ENCODE data around the gene PDE2A. TPM values are rescaled to one million over a fixed set of nuclear protein-coding genes. Genes with fewer than 3 reads are reported as not detected.
"Not testable (repeated sequence)": the region's sequence is repeated elsewhere in the genome, so short reads cannot be mapped to it uniquely, and the experiment has no call there.

Gene PDE2A
- total and polyA plus RNA-seq, 2 donors (not counting 3 experiments of a cell fraction or from before 2014, with no cell fraction given) = 14.8 to 16.8 TPM

GRCh38 chr11:72556433-72556832 is 117.8 kb downstream of the PDE2A start:
- no peaks in the 10 kb centered on the region for H4K20me1 ChIP-seq (replicated peaks; ENCODE audit: control insufficient read depth, extremely low read depth, insufficient read depth, low read length)
- H3K9me1 ChIP-seq (replicated peaks; ENCODE audit: control insufficient read depth, extremely low read depth, insufficient read depth, low read length) = no peaks in the 10 kb centered on the region
- no peak overlapping the region for H3K9ac ChIP-seq (replicated peaks; ENCODE audit: extremely low read depth, insufficient read depth, low read length)
- no peaks in the 10 kb centered on the region for H3K9me3 ChIP-seq (replicated peaks; ENCODE audit: control insufficient read depth, insufficient read depth, low read length)
- no peak overlapping the region for H3K27ac ChIP-seq (ENCODE audit: insufficient read depth, low read depth, low read length)
- H3K79me2 ChIP-seq (ENCODE audit: control insufficient read depth, insufficient read depth, low read length) = no peaks in the 10 kb centered on the region
- no peaks in the 10 kb centered on the region for H3K36me3 ChIP-seq (ENCODE audit: control insufficient read depth in 2 of 2, extremely low read depth in 1 of 2, insufficient read depth in 2 of 2, low read length in 2 of 2)
- H3K27me3 ChIP-seq (ENCODE audit: control insufficient read depth in 2 of 2, insufficient read depth in 2 of 2, low read length in 2 of 2) = peaks cover 11 to 16% of the 10 kb centered on the region in 2 experiments
- no TSS peak for BruUV-seq (replicated peaks)
- no peak for TF ChIP-seq FOS (IDR thresholded peaks at IDR 0.05; ENCODE audit: borderline replicate concordance, insufficient read depth, low read length)
- TF ChIP-seq EZH2 (IDR thresholded peaks at IDR 0.05; ENCODE audit: borderline replicate concordance, low read depth, low read length, severe bottlenecking) = no peak
- TF ChIP-seq, protein P1, sequence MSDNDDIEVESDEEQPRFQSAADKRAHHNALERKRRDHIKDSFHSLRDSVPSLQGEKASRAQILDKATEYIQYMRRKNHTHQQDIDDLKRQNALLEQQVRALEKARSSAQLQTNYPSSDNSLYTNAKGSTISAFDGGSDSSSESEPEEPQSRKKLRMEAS (IDR thresholded peaks at IDR 0.05; ENCODE audit: insufficient read depth, insufficient read length) = no peak
- no peak for TF ChIP-seq POLR2AphosphoS5 (IDR thresholded peaks at IDR 0.05; ENCODE audit: insufficient read depth, low read depth, low read length)
- TF ChIP-seq GATA2 (IDR thresholded peaks at IDR 0.05; ENCODE audit: insufficient read depth, insufficient read length, low read depth, low read length) = no peak
- no peak overlapping the region for H3K4me2 ChIP-seq (ENCODE audit: insufficient read depth, low read length)
- FAIRE-seq (no peak), DNase-seq (ENCODE audit: low read depth, low spot score) (no peak)
- POLR2A ChIA-PET = no interaction called here
- CTCF ChIA-PET = interaction anchor here (1.2 to 3.4 kb wide), 3 partner anchors 73 to 85 kb away, joined by 3 to 16 read pairs (median 3); no protein-coding TSS in a partner anchor
- H2AFZ ChIP-seq (ENCODE audit: low read depth, low read length) = no peak overlapping the region
- dilution Hi-C loops (cut with MboI; ENCODE audit: extremely low pct_ligation_motif_present, low sequenced_read_pairs) = no loop called here
- no peaks in the 10 kb centered on the region for H3K4me1 ChIP-seq (ENCODE audit: control insufficient read depth, extremely low read depth, insufficient read depth, low read length)
- intact Hi-C loops (cut with micrococcal nuclease) = no loop called here
- no peak overlapping the region for H3K4me3 ChIP-seq (replicated peaks in 1 of 3; ENCODE audit: insufficient read depth in 1 of 3, low read depth in 1 of 3, low read length in 3 of 3)

DNA sequence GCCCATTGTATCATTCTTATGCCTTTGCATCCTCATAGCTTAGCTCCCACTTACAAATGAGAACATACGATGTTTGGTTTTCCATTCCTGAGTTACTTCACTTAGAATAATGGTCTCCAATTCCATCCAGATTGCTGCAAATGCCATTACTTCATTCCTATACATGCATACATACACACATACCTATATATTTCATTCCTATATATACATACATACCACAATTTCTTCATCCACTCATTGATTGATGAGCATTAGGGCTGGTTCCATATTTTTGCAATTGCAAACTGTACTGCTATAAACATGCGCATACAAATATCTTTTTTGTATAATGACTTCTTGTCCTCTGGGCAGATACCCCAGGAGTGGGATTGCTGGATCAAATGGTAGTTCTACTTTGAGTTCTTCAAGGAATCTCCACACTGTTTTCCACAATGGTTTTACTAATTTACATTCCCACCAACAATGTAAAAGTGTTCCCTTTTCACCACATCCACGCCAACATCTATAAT is 119.2 kb downstream of the PDE2A start:
- FAIRE-seq; BruUV-seq (replicated peaks); H3K4me3 ChIP-seq (replicated peaks in 1 of 3; ENCODE audit: insufficient read depth in 1 of 3, low read depth in 1 of 3, low read length in 3 of 3); H3K4me2 ChIP-seq (ENCODE audit: insufficient read depth, low read length); DNase-seq (ENCODE audit: low read depth, low spot score); dilution Hi-C loops (cut with MboI; ENCODE audit: extremely low pct_ligation_motif_present, low sequenced_read_pairs); POLR2A ChIA-PET; H3K79me2 ChIP-seq (ENCODE audit: control insufficient read depth, insufficient read depth, low read length); H3K36me3 ChIP-seq (ENCODE audit: control insufficient read depth in 2 of 2, extremely low read depth in 1 of 2, insufficient read depth in 2 of 2, low read length in 2 of 2); H3K9me3 ChIP-seq (replicated peaks; ENCODE audit: control insufficient read depth, insufficient read depth, low read length); H3K9ac ChIP-seq (replicated peaks; ENCODE audit: extremely low read depth, insufficient read depth, low read length); H3K9me1 ChIP-seq (replicated peaks; ENCODE audit: control insufficient read depth, extremely low read depth, insufficient read depth, low read length); H4K20me1 ChIP-seq (replicated peaks; ENCODE audit: control insufficient read depth, extremely low read depth, insufficient read depth, low read length); H3K4me1 ChIP-seq (ENCODE audit: control insufficient read depth, extremely low read depth, insufficient read depth, low read length); H3K27ac ChIP-seq (ENCODE audit: insufficient read depth, low read depth, low read length); H2AFZ ChIP-seq (ENCODE audit: low read depth, low read length); intact Hi-C loops (cut with micrococcal nuclease): not testable (repeated sequence)
- CTCF ChIA-PET = interaction anchor here (0.7 to 3.7 kb wide), 3 partner anchors 71 to 84 kb away, joined by 3 to 53 read pairs (median 16); no protein-coding TSS in a partner anchor
- H3K27me3 ChIP-seq (ENCODE audit: control insufficient read depth in 2 of 2, insufficient read depth in 2 of 2, low read length in 2 of 2) = peaks cover 11 to 16% of the 10 kb centered on the region in 2 experiments

Measured in endothelial cell of umbilical vein (primary cell).